Measurements from ENCODE around the gene FOXK2.
"Not testable (repeated sequence)": the region's sequence is repeated elsewhere in the genome, so short reads cannot be mapped to it uniquely, and the experiment has no call there.

The FOXK2 gene

GRCh38 chr17:82537228-82537627 is 17.7 kb downstream of the FOXK2 start:
- H3K36me3 ChIP-seq (ENCODE audit: control insufficient read depth, insufficient read depth, low read length); H3K9me3 ChIP-seq (ENCODE audit: control insufficient read depth, insufficient read depth, low read depth, low read length); H3K27me3 ChIP-seq (ENCODE audit: control insufficient read depth, insufficient read depth, low read length); H3K4me3 ChIP-seq (ENCODE audit: low read depth, low read length); H3K9ac ChIP-seq (ENCODE audit: low read length); H3K27ac ChIP-seq (ENCODE audit: low read depth, low read length): not testable (repeated sequence)
- H3K4me1 ChIP-seq (ENCODE audit: control insufficient read depth, insufficient read depth, low read length) = peaks cover 33% of the 10 kb centered on the region

GRCh38 chr17:82539076-82539475 is 19.5 kb downstream of the FOXK2 start:
- H3K36me3 ChIP-seq (ENCODE audit: control insufficient read depth, insufficient read depth, low read length); H3K27ac ChIP-seq (ENCODE audit: low read depth, low read length); H3K27me3 ChIP-seq (ENCODE audit: control insufficient read depth, insufficient read depth, low read length); H3K4me3 ChIP-seq (ENCODE audit: low read depth, low read length); H3K9ac ChIP-seq (ENCODE audit: low read length); H3K9me3 ChIP-seq (ENCODE audit: control insufficient read depth, insufficient read depth, low read depth, low read length): not testable (repeated sequence)
- H3K4me1 ChIP-seq (ENCODE audit: control insufficient read depth, insufficient read depth, low read length) = peaks cover 27% of the 10 kb centered on the region

- H3K27ac ChIP-seq (ENCODE audit: low read depth, low read length) = no peak overlapping the region
- H3K9ac ChIP-seq (ENCODE audit: low read length) = no peak overlapping the region
These were observed 22.9 kb downstream of the FOXK2 start for GRCh38 chr17:82542439-82542838.

GRCh38 chr17:82544431-82545070 is 25.0 kb downstream of the FOXK2 start:
- Histone ChIP-seq H3K4me1 (ENCODE audit: control insufficient read depth, insufficient read depth, low read length) (no peaks in the 10 kb centered on the region), H3K9ac (ENCODE audit: low read length) (no peak overlapping the region), H3K27me3 (ENCODE audit: control insufficient read depth, insufficient read depth, low read length) (no peaks in the 10 kb centered on the region), H3K36me3 (ENCODE audit: control insufficient read depth, insufficient read depth, low read length) (0 out of 2 replicates have a peak, but pooled peaks cover 5% of the 10 kb centered on the region), H3K4me3 (ENCODE audit: low read depth, low read length) (no peak overlapping the region), H3K9me3 (ENCODE audit: control insufficient read depth, insufficient read depth, low read depth, low read length) (0 out of 2 replicates have a peak, but pooled peaks cover 3% of the 10 kb centered on the region), H3K27ac (ENCODE audit: low read depth, low read length) (no peak overlapping the region)

More at GRCh38 chr17:82542439-82542838, 22.9 kb downstream of the FOXK2 start:
- Histone ChIP-seq H3K9me3 (ENCODE audit: control insufficient read depth, insufficient read depth, low read depth, low read length) (no peaks in the 10 kb centered on the region), H3K4me3 (ENCODE audit: low read depth, low read length) (no peak overlapping the region), H3K4me1 (ENCODE audit: control insufficient read depth, insufficient read depth, low read length) (no peaks in the 10 kb centered on the region), H3K36me3 (ENCODE audit: control insufficient read depth, insufficient read depth, low read length) (no peaks in the 10 kb centered on the region), H3K27me3 (ENCODE audit: control insufficient read depth, insufficient read depth, low read length) (no peaks in the 10 kb centered on the region)

- no peak overlapping the region for H3K27ac ChIP-seq (ENCODE audit: low read depth, low read length)
These were observed 25.5 kb downstream of the FOXK2 start for GRCh38 chr17:82545071-82545462.

GRCh38 chr17:82547981-82548380 is 28.4 kb downstream of the FOXK2 start:
- no peak overlapping the region for H3K9ac ChIP-seq (ENCODE audit: low read length)

More at GRCh38 chr17:82545071-82545462, 25.5 kb downstream of the FOXK2 start:
- Histone ChIP-seq H3K4me3 (ENCODE audit: low read depth, low read length) (no peak overlapping the region), H3K27me3 (ENCODE audit: control insufficient read depth, insufficient read depth, low read length) (no peaks in the 10 kb centered on the region), H3K9me3 (ENCODE audit: control insufficient read depth, insufficient read depth, low read depth, low read length) (0 out of 2 replicates have a peak, but pooled peaks cover 3% of the 10 kb centered on the region), H3K9ac (ENCODE audit: low read length) (no peak overlapping the region), H3K4me1 (ENCODE audit: control insufficient read depth, insufficient read depth, low read length) (no peaks in the 10 kb centered on the region), H3K36me3 (ENCODE audit: control insufficient read depth, insufficient read depth, low read length) (0 out of 2 replicates have a peak, but pooled peaks cover 7% of the 10 kb centered on the region)

GRCh38 chr17:82548681-82549303 is 29.3 kb downstream of the FOXK2 start:
- Histone ChIP-seq H3K36me3 (ENCODE audit: control insufficient read depth, insufficient read depth, low read length) (0 out of 2 replicates have a peak, but pooled peaks cover 7% of the 10 kb centered on the region), H3K9ac (ENCODE audit: low read length) (no peak overlapping the region), H3K9me3 (ENCODE audit: control insufficient read depth, insufficient read depth, low read depth, low read length) (0 out of 2 replicates have a peak, but pooled peaks cover 3% of the 10 kb centered on the region), H3K27me3 (ENCODE audit: control insufficient read depth, insufficient read depth, low read length) (no peaks in the 10 kb centered on the region), H3K4me3 (ENCODE audit: low read depth, low read length) (no peak overlapping the region), H3K27ac (ENCODE audit: low read depth, low read length) (no peak overlapping the region), H3K4me1 (ENCODE audit: control insufficient read depth, insufficient read depth, low read length) (peaks cover 17% of the 10 kb centered on the region)

More at GRCh38 chr17:82547981-82548380, 28.4 kb downstream of the FOXK2 start:
- no peak overlapping the region for H3K27ac ChIP-seq (ENCODE audit: low read depth, low read length)
- no peaks in the 10 kb centered on the region for H3K27me3 ChIP-seq (ENCODE audit: control insufficient read depth, insufficient read depth, low read length)
- H3K4me1 ChIP-seq (ENCODE audit: control insufficient read depth, insufficient read depth, low read length) = peaks cover 10% of the 10 kb centered on the region
- no peak overlapping the region for H3K4me3 ChIP-seq (ENCODE audit: low read depth, low read length)
- H3K9me3 ChIP-seq (ENCODE audit: control insufficient read depth, insufficient read depth, low read depth, low read length) = 0 out of 2 replicates have a peak, but pooled peaks cover 3% of the 10 kb centered on the region
- H3K36me3 ChIP-seq (ENCODE audit: control insufficient read depth, insufficient read depth, low read length) = 0 out of 2 replicates have a peak, but pooled peaks cover 7% of the 10 kb centered on the region

GRCh38 chr17:82551779-82552457 is 32.4 kb downstream of the FOXK2 start:
- Histone ChIP-seq H3K4me3 (ENCODE audit: low read depth, low read length) (no peak overlapping the region), H3K9ac (ENCODE audit: low read length) (no peak overlapping the region), H3K27me3 (ENCODE audit: control insufficient read depth, insufficient read depth, low read length) (no peaks in the 10 kb centered on the region), H3K4me1 (ENCODE audit: control insufficient read depth, insufficient read depth, low read length) (peaks cover 20% of the 10 kb centered on the region), H3K27ac (ENCODE audit: low read depth, low read length) (no peak overlapping the region), H3K36me3 (ENCODE audit: control insufficient read depth, insufficient read depth, low read length) (0 out of 2 replicates have a peak, but pooled peaks cover 7% of the 10 kb centered on the region), H3K9me3 (ENCODE audit: control insufficient read depth, insufficient read depth, low read depth, low read length) (0 out of 2 replicates have a peak, but pooled peaks cover 3% of the 10 kb centered on the region)

GRCh38 chr17:82552580-82552979 is 33.0 kb downstream of the FOXK2 start:
- Histone ChIP-seq H3K27ac (ENCODE audit: low read depth, low read length) (no peak overlapping the region), H3K36me3 (ENCODE audit: control insufficient read depth, insufficient read depth, low read length) (0 out of 2 replicates have a peak, but pooled peaks cover 7% of the 10 kb centered on the region), H3K4me1 (ENCODE audit: control insufficient read depth, insufficient read depth, low read length) (peaks cover 20% of the 10 kb centered on the region), H3K27me3 (ENCODE audit: control insufficient read depth, insufficient read depth, low read length) (no peaks in the 10 kb centered on the region), H3K9me3 (ENCODE audit: control insufficient read depth, insufficient read depth, low read depth, low read length) (0 out of 2 replicates have a peak, but pooled peaks cover 3% of the 10 kb centered on the region), H3K9ac (ENCODE audit: low read length) (no peak overlapping the region), H3K4me3 (ENCODE audit: low read depth, low read length) (no peak overlapping the region)

- H3K36me3 ChIP-seq (ENCODE audit: control insufficient read depth, insufficient read depth, low read length) = 0 out of 2 replicates have a peak, but pooled peaks cover 10% of the 10 kb centered on the region
- no peak overlapping the region for H3K9ac ChIP-seq (ENCODE audit: low read length)
- H3K9me3 ChIP-seq (ENCODE audit: control insufficient read depth, insufficient read depth, low read depth, low read length) = no peaks in the 10 kb centered on the region
- H3K27me3 ChIP-seq (ENCODE audit: control insufficient read depth, insufficient read depth, low read length) = no peaks in the 10 kb centered on the region
- peaks cover 20% of the 10 kb centered on the region for H3K4me1 ChIP-seq (ENCODE audit: control insufficient read depth, insufficient read depth, low read length)
- no peak overlapping the region for H3K27ac ChIP-seq (ENCODE audit: low read depth, low read length)
- H3K4me3 ChIP-seq (ENCODE audit: low read depth, low read length) = no peak overlapping the region
These were observed 33.8 kb downstream of the FOXK2 start for GRCh38 chr17:82553210-82553930.

Data from HUES6 (cell line).